ENCODE results near the gene STAG3. TPM values are rescaled to one million over a fixed set of nuclear protein-coding genes. Genes with fewer than 3 reads are reported as not detected.

STAG3 gene
- total RNA-seq, 1 experiment from 2014 or later, result 1.3 TPM

Other genes starting within 250 kb of the STAG3 start
- not detected in 2 replicates for gene GJC3, start 248.3 kb upstream of the STAG3 start, total RNA-seq (2014; rRNA removed; shearing (Covaris generic))
- gene AZGP1, start 201.9 kb upstream of the STAG3 start, total RNA-seq (2014; rRNA removed; shearing (Covaris generic)), result 0.10 TPM in 1 of 2 replicates, not detected in the other
- 17.7 and 20.0 TPM in 2 replicates for gene ZKSCAN1, start 162.3 kb upstream of the STAG3 start, total RNA-seq (2014; rRNA removed; shearing (Covaris generic))
- 15.1 and 17.9 TPM in 2 replicates for gene ZSCAN21, start 128.1 kb upstream of the STAG3 start, total RNA-seq (2014; rRNA removed; shearing (Covaris generic))
- 37.1 and 44.3 TPM in 2 replicates for gene ZNF3, start 96.2 kb upstream of the STAG3 start, total RNA-seq (2014; rRNA removed; shearing (Covaris generic))
- 115 and 126 TPM in 2 replicates for gene COPS6, start 88.9 kb upstream of the STAG3 start, total RNA-seq (2014; rRNA removed; shearing (Covaris generic))
- gene MCM7, start 76.5 kb upstream of the STAG3 start, total RNA-seq (2014; rRNA removed; shearing (Covaris generic)), result 332 and 353 TPM in 2 replicates
- gene AP4M1, start 76.3 kb upstream of the STAG3 start, total RNA-seq (2014; rRNA removed; shearing (Covaris generic)), result 9.9 and 13.9 TPM in 2 replicates
- gene TAF6, start 58.6 kb upstream of the STAG3 start, total RNA-seq (2014; rRNA removed; shearing (Covaris generic)), result 42.2 and 47.8 TPM in 2 replicates
- 13.2 and 13.7 TPM in 2 replicates for gene CNPY4, start 58.3 kb upstream of the STAG3 start, total RNA-seq (2014; rRNA removed; shearing (Covaris generic))
- gene MBLAC1, start 51.0 kb upstream of the STAG3 start, total RNA-seq (2014; rRNA removed; shearing (Covaris generic)), result 1.4 and 1.6 TPM in 2 replicates
- gene LAMTOR4, start 29.0 kb upstream of the STAG3 start, total RNA-seq (2014; rRNA removed; shearing (Covaris generic)), result 65.4 and 84.6 TPM in 2 replicates
- gene TRAPPC14, start 19.2 kb upstream of the STAG3 start, total RNA-seq (2014; rRNA removed; shearing (Covaris generic)), result 9.6 and 15.4 TPM in 2 replicates
- 7.4 and 8.0 TPM in 2 replicates for gene GAL3ST4, start 9.3 kb upstream of the STAG3 start, total RNA-seq (2014; rRNA removed; shearing (Covaris generic))
- 16.7 and 17.2 TPM in 2 replicates for gene GPC2, start 537 bp upstream of the STAG3 start, total RNA-seq (2014; rRNA removed; shearing (Covaris generic))
- gene PVRIG, start 42.0 kb downstream of the STAG3 start, total RNA-seq (2014; rRNA removed; shearing (Covaris generic)), result not detected in 2 replicates
- 0.06 TPM in 1 of 2 replicates, not detected in the other for gene SPDYE3, start 129.8 kb downstream of the STAG3 start, total RNA-seq (2014; rRNA removed; shearing (Covaris generic))
- 13.3 and 28.0 TPM in 2 replicates for gene PILRB, start 180.2 kb downstream of the STAG3 start, total RNA-seq (2014; rRNA removed; shearing (Covaris generic))
- 0.83 TPM in 1 of 2 replicates, not detected in the other for gene PILRA, start 195.6 kb downstream of the STAG3 start, total RNA-seq (2014; rRNA removed; shearing (Covaris generic))